Stimulated activated CD4-positive, alpha-beta T cell treated with anti-CD3 and anti-CD28 coated beads, Interleukin-12 subunit alpha, Interleukin-12 subunit beta, amount 100 ng/mL, for 24 hours (primary cell): ENCODE data around the gene YBX3.

Experiments used
- DNase-seq, 2 experiments: peaks; one replicate each; pipeline ENCODE4 v3.0.0-alpha.2; 2020; ENCODE audit warnings: low read depth in 2 of 2

YBX3 gene

DNA sequence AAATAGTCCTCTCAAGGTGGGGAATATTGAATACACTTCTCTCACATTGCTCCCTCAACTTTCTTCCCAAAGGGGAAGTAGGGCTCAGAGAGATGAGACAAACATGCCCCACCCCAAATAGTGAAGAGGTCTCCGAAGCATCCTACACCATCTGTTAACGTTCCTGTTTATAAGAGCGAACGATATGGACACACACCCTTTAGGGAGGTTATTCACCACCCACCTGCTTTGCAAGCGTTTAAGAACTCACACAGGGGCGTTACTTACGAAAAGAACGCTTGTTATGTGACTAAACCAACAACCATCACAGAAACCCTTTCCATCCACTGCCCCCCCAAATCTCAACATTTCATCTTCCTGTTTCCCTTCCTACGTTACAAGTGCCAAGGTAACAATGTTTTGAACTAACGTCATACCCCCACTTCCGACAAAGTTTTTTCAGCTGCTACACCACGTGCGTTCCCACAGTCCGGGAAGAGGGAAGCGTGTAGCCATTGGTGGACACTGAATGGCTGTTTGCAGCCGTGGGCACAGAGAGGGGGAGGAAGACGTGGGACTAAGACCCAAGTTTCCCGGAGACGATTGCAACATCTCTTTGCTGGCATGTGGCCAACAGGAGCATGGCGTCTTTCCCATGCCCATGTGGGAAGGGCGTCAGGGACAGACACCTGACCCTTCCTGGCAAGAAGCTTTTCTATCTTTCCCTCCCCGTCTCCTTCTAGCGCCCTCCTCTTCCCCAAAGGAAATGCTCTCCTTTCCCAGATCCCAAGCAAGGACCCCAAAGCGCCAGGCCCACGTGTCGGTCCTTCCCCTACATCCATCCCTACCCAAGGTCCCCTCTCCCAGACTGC lies 1.2 kb downstream of the YBX3 start:
- DNase-seq, result peak; percentile 20 to 47

DNA sequence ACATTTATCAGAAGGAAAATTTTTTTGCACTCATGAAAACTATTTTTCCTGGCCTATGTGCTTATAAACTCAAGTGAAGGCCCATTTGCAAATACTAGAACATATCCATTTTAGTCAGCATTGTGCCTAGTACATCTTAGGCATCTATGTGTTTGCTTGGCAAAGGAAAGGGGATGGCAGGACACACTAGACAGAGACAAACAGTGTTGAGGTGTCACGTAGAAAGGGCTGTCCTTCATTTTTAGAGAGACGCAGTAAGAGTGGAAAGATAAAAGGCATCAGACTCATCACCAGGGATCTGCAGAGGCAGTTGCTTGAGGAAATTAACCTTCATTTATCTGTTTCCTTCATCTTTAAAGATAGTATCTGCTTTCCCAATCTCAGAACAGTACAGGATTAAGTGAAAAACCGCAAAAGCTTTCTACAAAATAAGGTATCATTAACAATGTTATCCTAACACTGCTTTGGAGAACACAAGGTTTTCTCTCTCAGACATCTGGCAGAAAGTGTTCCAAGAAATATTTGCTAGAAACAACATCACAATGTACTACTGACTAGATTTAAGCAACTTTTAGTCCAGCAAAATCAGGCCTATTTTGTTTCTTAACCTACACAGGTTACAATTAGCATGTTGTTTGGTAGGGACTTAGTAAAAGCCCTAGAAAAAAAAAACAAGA lies 2.0 kb downstream of the YBX3 start:
- no peak for DNase-seq

DNA sequence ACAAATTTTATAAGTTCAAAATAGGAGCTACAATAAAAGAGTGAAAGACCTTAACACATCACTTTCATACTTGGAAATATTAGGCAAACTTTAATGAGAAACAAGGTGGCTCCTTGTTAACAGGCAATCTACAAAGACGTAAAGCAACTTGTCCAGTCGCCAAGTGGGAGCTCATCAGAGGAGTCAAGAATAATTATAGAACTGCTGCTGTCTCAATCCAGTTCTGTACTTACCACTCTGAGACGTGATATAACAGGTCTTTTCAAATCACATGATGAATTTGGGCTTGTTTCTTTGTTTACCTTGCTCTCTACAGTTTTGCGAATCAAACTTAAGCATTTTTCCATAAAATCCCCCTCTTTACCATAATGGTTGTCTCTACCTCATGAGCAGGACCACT lies 3.6 kb downstream of the YBX3 start:
- DNase-seq, result no peak

DNA sequence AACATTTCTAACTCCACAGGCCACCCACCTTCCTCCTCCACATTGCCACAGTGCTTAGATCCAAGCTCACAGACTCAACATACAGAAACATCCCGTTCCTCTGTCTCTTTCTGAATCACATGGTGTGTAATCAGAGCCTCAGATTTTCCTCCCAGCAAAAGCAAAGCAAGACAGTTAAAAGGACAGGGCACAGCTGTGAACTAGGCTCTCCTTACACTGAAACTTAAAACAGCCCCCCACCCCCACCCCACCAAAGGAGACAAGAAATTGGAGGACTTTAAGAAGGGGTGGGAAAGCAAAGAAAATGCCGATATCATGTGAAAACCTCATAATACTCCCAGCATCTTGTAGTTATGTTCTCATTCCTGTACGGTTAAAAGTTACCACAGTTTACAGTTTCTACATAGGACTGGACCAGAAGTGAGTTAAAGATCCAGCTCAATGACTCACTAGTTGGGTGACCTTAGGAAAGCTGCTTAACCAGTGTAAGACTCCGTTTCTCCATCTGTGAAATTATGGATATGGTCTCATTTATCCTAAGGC lies 4.8 kb downstream of the YBX3 start:
- DNase-seq, result no peak

DNA sequence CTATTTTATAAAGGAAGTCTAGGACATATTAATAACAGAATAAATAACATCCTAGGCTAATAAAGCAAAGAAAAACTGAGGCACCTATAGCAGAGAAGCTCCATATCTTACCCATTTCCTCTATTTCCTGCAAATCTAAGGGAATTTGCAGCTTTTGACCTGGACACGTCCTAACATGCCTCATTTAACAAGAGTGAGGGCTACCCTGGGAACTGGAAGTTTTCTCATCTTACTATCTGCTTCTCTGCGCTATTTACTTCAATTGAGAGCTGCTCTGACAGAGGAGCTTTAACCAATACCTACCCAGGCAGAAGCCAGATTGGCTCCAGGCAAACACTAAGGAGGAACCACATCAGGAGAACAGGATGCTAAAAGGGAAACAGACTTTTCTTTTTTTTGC lies 5.7 kb downstream of the YBX3 start:
- DNase-seq, result no peak

DNA sequence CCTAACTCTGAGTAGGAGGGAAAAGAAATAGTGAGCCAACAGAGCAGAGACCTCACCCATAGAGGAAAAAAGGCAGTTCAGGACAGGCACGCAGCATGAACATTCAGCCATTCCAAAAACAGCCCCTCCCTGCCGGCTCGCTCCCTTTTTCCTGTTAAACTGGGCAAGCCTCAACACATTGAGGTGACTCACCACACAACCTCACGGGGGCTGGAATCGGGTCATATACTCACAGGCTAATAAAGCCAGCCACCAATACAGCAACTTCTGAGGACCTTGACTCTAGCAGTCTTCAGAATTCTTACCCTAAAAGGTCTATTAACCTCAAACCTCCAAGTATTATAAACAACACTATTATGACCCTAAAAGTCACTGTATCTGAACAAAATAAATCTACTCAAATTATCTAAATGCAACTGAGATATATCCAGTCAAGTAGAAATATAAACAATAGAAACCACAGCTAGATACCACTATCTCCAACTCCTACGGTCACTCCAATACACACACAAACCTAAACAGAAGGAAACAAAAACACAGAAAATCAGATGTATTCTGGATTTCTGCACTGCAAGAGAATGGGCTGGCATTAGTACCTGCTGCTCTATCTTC lies 6.3 kb downstream of the YBX3 start:
- DNase-seq, result no peak

DNA sequence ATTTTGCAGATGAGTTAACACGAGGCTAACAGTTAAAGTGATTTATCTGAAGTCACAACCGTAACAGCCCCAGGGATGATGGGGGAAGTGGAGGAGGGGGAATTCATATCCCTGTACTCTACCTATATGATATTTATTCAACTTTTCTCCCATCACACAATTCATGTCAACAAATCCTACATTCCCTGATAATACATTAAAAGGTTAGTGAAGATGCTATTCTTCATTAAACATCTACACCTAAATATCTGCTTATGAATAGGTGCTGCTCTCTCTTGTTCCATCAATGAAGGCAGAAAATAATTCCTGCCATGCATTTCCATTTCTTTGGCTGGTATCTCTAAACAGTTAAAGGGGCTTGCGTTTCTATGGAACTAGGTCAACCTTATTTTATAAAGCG lies 6.8 kb downstream of the YBX3 start:
- no peak for DNase-seq

DNA sequence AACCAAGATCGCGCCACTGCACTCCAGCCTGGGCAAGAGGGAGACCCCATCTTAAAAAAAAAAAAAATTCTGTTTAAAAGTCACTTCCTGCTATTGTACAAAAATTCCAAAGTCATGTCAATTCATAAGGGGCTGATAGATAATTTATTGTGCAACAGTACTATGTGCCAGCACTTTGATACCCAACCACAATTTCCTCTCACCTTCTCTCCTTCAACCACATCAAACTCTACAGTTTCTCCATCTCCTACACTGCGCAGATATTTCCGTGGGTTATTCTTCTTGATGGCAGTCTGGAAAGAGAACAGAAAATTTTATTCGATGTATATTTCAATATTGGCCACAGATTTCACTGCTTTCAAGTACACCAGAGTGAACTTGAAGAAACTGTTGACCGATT lies 7.6 kb downstream of the YBX3 start:
- DNase-seq, result no peak

DNA sequence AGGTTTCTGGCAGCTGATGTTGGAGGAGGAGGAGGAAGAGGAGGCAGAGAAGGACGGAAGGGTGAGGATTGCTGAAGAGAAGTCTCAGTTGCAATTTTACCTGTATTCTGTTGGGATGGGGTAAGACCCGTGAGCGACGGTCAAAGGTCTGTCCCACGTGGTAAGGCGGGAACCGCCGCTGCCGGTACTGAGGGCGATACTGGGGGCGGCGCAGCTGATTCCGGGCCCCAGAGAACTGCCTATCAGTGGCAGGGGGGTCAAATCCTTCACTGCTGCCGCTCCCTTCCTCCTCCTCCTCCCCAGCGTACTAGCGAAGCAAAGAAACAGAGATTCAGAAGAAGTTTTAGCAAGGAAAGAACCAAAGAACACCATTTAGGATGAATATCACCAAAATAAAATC lies 13.3 kb downstream of the YBX3 start:
- no peak for DNase-seq

DNA sequence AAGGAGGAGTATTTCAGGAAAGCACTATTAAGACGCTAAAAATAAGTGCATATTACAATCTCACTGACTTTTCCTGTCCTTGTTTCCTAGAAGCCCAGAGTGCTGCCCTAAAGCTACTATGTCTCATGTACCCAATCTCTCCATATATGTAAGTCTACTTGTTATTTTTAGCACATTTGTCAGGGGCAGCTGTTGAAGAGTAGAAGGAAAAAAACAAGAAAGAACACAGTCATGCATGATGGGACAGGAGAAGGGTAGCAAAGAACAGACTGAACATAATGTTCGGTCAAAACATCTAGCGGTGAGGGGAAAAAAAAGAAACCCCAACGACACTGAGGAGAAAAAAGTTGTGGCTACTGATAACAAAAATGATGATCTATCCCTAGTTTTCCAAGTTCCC lies 14.3 kb downstream of the YBX3 start:
- no peak for DNase-seq

DNA sequence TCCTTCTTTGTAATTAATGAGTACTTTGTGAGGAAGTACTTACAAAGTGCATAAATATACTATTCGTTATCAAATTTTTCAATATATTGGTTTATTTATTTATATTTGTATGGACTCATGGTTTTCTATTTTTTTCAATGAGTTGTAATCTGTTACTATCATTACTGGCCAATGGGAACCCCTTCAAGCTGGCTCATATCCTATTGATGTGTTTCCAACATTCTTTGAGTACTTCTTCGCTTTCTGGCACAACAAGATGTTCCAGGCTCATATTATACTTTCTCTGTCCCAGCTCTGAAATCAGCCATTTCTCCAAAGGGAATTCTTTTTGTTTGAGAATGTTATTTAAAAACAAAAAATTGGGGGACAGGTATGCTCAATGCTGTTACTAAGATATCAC lies 17.5 kb downstream of the YBX3 start:
- DNase-seq, result no peak

DNA sequence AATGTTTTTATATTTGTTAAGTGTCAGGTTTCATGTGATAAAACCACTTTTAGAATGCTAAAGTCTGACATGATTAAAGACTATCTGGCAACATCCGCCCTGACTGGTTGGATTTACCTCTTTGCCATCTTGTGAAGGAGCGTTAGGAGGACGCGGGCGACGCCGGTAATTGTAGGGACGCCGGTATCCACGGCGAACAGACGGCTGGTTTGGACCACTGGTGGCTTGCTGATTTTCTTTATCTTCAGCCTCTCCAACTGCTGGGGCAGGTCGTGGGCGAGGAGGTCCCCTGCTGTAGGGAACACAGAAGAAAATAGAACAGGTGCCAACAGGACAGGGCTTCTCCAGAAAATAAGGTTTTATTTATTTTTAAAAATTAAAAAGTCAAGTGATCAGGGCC lies 21.3 kb downstream of the YBX3 start:
- no peak for DNase-seq

DNA sequence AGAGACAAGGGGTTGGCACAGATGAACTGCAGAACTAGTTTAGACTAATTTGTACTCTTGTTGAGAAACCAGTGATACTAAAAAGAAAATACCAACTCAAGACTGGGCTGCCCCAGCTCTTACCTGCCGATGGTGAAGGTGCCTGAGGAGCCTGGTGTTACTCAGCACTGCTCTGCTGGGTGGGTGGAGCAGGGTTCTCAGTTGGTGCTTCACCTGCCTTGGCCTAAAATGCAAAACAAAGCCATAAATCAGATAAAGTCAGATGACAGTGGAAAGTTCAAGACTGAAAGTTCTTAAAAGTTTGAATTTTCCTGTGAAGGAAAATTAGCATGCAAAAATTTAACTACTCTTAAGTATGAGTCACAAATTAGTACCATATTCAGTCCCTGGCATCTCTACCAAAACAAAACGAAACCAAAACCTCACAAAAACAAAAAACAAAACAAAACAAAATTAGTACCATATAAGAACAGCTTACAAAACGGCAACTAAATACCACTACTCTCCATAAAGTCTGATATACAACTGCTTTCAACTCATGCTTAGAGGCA lies 21.9 kb downstream of the YBX3 start:
- DNase-seq, result peak; percentile 14 to 30

DNA sequence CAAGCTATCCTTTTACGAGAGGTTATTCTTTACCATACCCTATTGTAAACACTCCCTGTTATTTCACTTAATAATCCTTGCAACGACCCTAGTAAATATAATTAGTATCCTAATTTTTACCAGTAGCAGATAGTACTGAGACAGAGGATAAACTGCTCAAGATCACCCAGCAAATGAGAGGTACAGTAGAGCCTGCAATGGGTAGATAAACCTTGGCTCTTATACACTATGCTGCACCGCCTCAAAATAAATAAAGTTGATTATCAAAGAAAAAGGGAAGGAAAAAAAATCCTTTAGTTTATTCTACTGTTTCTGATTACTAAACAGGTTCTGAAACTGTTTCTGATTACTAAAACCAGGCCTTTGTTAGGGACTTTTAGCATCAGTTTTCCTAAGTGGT lies 22.5 kb downstream of the YBX3 start:
- DNase-seq, result no peak

DNA sequence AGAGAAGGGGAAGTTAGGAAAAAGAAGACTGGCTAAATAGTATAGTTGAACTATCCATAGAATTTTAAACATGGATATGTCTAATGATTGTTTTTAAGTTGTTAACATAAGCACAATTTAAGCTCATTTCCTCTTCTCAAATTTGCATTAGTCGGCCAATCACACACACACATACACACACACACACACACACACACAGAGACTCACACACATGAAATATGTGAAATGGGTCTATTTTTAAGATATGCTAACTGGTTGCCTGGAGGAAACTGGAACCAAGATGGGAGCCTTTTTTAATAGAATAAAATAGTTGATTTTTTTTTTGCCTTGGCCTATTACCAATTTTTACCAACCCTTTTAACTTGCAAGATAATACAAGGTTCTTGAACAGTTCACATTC lies 25.3 kb downstream of the YBX3 start:
- DNase-seq, result no peak

DNA sequence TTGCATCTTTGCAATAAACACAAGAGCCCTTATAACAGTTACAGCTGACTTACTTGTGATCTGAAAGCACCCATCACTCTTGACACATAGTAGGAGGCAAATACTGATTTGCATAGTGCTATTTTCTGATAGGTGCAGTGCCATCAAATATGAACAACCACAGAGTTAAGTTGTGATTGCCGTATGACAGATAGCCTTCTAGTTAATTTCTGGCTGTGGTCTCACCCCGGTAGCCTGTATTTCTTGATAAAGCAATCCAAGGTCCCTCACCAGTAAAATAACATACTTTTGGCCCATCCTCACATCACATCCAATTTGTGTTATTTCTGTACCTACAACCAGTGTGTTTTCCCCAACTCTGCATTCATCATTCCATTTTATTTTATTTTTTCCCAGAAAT lies 26.0 kb downstream of the YBX3 start:
- no peak for DNase-seq

DNA sequence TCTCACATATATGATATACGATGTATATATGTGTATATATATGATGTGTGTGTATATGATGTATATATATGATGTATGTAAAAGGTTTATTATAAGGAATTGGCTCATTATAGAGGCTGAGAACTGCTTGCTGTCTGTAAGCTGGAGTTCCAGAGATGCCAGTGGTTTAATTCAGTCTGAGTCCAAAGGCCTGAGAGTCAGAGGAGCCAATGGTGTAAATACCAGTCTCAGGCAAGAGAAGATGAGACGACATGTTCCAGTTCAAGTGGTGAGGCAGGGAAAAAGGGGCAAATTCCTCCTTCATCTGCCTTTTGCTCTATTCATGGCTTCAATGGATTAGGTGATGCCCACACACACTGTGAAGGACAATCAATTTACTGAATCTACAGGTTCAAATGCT lies 32.2 kb downstream of the YBX3 start:
- DNase-seq, result no peak

DNA sequence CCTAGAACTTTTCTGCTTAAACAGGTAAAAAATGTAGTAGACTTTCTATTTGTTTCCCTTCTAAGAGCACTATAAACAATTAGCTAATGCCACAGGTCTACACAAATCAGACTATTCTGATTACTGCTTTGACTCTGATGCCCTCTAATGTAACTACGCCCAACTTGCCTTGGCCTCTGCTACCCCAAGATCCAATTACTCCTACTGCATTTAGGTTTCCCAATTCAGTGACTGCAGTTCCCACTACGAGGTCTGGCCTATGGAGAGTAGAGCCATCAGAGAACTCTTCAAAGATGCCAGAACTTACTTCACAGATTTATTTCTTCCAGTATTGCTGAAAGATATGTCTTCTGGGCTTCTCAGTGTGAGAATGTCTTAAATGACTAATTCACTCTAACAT lies 34.0 kb downstream of the YBX3 start:
- no peak for DNase-seq

DNA sequence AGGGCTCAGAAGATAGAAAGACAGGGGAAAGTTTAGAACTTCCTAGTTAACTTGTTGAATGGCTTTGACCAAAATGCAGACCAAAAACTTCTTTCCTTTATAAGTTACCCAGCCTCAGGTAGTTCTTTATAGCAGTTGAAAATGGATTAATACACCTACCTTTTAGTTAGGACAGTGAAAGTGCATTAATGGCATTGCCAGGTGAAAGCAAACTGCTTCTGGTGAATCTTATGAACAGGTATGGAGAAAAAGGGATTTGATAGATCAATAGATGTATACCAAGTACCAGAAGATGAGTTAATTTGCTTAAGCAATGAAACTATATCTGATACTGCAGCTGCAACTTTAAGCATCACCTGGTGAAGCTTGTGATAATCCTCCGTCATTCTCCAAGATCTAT lies 35.1 kb downstream of the YBX3 start:
- no peak for DNase-seq

DNA sequence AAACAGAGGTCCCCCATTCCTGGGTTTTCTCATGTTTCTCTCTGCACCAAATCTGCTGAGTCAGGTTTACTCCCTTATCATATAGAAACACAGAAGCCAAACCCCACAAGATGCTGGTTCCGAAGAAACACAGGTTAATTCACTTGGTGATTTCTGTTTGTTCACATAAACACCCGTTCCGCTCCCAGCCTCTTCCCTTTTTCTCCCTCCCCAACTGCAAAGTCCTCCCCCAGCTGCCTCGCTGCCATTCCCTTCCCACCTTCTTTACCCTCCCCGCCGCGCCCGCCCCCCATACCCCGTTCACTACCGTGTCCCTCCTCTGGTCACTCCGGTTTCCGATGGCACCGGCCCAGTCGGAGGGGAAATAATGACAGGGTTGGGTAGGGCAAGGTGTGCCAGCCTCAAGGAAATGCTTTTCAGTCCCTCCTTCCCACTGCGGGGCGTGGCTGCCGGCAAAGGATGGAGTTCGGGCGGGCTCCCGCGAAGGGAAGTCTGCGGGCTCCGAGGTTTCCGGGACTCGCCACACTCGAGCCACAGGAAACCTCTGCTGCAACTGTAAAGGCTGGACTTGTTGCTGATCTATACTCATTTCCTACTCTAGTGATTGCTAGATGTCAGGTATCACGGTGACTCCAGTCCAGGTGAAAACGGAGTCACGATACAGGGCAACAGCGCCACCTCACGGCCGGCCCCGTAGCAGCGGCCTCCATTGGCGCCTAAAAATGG lies 49.3 kb downstream of the YBX3 start, which contains the start of gene STYK1:
TSS of gene STYK1 (minus strand) at position 394 of the 726 bp plus-strand sequence. CDS start 39,434 bp downstream, outside the sequence.
- peak; percentile 21 to 61 for DNase-seq

DNA sequence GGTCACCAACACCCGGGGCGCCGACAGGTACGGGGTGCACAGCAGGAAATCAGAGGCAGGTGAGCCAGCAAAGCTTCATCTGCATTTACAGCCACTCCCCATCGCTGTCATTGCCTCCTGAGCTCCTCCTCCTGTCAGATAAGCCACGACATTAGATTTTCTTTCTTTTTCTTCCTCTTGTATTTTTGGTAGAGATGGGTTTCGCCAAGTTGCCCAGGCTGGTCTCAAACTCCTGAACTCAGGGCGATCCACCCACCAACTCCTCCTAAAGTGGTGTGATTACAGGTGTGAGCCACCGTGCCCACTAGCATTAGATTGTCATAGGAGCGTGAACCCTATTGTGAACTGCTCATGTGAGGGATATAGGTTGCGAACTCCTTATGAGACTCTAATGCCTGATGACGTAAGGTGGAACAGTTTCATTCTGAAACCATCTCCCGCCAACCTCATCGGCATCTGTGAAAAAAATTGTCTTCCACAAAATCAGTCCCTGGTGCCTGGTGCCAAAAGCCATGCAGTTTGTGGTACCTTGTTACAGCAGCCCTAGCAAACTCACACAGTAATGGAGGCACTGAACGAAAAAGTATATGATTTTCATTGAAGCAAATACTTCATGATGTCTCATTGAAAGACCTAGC lies 50.8 kb downstream of the YBX3 start:
- no peak for DNase-seq
